ENCODE results near the gene ZNF433.

DNA sequence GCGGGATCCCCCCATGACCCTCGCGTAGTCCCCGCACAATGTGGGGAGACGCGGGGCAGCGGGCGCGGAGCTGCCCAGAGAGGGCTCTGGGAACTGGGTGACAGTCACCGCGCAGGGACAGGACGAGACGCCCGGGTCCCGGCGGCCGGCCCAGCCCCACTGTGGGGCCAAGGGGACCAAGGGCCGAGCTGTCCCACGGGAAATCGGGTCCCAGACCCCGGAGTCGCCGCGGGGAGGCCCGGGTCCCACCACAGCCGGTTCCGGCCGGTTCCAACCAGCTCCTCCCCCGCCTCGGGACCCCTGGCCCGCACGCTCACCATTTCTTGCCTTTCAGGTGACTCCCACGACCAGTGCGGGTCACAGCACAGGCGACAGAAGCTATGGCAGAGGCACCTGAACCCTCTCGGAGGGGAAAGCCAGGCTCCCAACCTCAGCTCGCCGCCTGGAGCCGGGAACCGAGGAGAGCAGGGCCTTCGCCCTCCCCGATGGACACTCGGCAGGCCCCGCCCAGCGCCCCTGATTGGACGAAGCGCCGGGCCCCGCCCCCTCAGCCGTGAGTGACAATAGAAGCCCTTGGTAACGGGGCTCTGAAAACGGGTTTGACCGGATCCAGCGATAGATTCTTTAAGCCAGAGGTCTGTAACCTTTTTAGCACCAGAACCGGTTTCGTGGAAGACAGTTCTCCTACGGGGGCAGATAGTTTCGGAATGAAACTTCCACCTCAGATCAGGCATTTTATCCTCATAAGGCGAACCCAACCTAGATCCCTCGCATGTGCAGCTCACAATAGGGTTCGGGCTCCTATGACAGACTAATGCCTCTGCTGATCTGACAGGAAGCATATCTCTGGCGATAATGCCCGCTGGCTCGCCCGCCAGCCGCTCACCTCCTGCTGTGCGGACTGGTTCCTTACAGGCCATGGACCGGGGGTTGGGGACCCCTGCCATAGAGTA lies at the start of gene ZNF433:
- TF ChIP-seq, protein P1, sequence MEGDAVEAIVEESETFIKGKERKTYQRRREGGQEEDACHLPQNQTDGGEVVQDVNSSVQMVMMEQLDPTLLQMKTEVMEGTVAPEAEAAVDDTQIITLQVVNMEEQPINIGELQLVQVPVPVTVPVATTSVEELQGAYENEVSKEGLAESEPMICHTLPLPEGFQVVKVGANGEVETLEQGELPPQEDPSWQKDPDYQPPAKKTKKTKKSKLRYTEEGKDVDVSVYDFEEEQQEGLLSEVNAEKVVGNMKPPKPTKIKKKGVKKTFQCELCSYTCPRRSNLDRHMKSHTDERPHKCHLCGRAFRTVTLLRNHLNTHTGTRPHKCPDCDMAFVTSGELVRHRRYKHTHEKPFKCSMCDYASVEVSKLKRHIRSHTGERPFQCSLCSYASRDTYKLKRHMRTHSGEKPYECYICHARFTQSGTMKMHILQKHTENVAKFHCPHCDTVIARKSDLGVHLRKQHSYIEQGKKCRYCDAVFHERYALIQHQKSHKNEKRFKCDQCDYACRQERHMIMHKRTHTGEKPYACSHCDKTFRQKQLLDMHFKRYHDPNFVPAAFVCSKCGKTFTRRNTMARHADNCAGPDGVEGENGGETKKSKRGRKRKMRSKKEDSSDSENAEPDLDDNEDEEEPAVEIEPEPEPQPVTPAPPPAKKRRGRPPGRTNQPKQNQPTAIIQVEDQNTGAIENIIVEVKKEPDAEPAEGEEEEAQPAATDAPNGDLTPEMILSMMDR (IDR thresholded peaks at IDR 0.05; ENCODE audit: low read length), result no peak
- no peak for TF ChIP-seq EZH2 (optimal IDR thresholded peaks at IDR 0.05; ENCODE audit: low read depth, low read length)
- TF ChIP-seq EZH2phosphoT487 (IDR thresholded peaks at IDR 0.05; ENCODE audit: low read length), result no peak

All from MM.1S (cell line).